SK-N-SH treated with all-trans-retinoic acid at 6 μM for 48 hours (cell line): ENCODE results near the gene DOCK4.

Experiments used
- OSR1 ChIP-seq: fragments of 250-450 bp; sonication (Bioruptor Pico); IDR thresholded peaks from 2 replicates; pipeline ENCODE4 v1.8.0; 2022; ENCODE audit warnings: moderate library complexity, mild to moderate bottlenecking, inconsistent platforms
- RARB ChIP-seq: fragments of 250-450 bp; sonication (Bioruptor Pico); IDR thresholded peaks from 2 replicates; pipeline ENCODE4 v1.8.0; 2021; ENCODE audit warnings: mild to moderate bottlenecking, moderate library complexity

DNA sequence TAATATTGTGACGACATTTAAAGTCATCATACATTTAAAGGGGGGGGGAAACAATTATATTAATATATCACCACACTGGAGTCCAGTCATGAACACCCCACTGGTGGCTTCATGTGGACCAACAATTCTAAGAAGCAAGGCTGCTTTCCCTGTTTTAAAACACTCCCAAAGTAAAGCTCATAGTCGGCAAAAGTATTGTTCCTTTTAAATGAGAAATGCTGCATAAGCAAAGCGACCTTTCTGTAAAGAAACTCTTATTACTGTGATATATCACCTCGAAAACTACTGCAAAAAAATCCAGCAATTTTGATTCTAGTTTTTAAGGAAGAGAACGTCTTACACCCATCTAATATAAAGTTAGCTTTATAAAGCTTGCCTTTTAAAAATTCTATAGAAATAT lies 112.8 kb downstream of the DOCK4 start:
- TF ChIP-seq OSR1 (no peak), RARB (no peak)
